ENCODE measurements around the gene IRGC.

- TF ChIP-seq OSR1 (CRISPR knock-in tag; IDR thresholded peaks at IDR 0.05) (no peak), ZFP3 (CRISPR knock-in tag; IDR thresholded peaks at IDR 0.05) (no peak), PATZ1 (CRISPR knock-in tag; IDR thresholded peaks at IDR 0.05; ENCODE audit: borderline replicate concordance) (no peak), ZFP30 (CRISPR knock-in tag; IDR thresholded peaks at IDR 0.05) (no peak), ZNF565 (CRISPR knock-in tag; conservative IDR thresholded peaks at IDR 0.05; ENCODE audit: low read depth) (no peak), TOX (CRISPR knock-in tag; IDR thresholded peaks at IDR 0.05; ENCODE audit: borderline replicate concordance) (no peak), TSHZ2 (CRISPR knock-in tag; IDR thresholded peaks at IDR 0.05) (no peak), GLIS3 (CRISPR knock-in tag; IDR thresholded peaks at IDR 0.05) (no peak), TCF4 (CRISPR knock-in tag; IDR thresholded peaks at IDR 0.05; ENCODE audit: borderline replicate concordance) (no peak), CREB5 (CRISPR knock-in tag; IDR thresholded peaks at IDR 0.05; ENCODE audit: low read depth) (no peak), CSDC2 (CRISPR knock-in tag; IDR thresholded peaks at IDR 0.05) (no peak), ZNF70 (CRISPR knock-in tag; IDR thresholded peaks at IDR 0.05) (no peak), RARB (CRISPR knock-in tag; IDR thresholded peaks at IDR 0.05) (no peak)
Observed at GRCh38 chr19:43723588-43723987, 7.7 kb downstream of the IRGC start.
